OCI-LY3 (cell line): ENCODE results near the gene SLC12A6.
"Not testable (repeated sequence)": the region's sequence is repeated elsewhere in the genome, so short reads cannot be mapped to it uniquely, and the experiment has no call there.

ENCODE experiments used
- H2AFZ ChIP-seq: fragments of 200-600, 300-600 bp; shearing (Covaris generic); 2 replicates; pipeline ENCODE4 v1.6.0; 2014; ENCODE audit warnings: antibody characterized with exemption, low read depth, low read length
- H3K27ac ChIP-seq: fragments of 200-600, 300-600 bp; sonication (generic); 2 replicates; pipeline ENCODE4 v1.5.1; 2014; ENCODE audit warnings: mild to moderate bottlenecking, low read length, moderate library complexity, mixed read lengths
- H3K27me3 ChIP-seq: fragments of 200-600, 300-600 bp; sonication (generic); 2 replicates; pipeline ENCODE4 v1.6.1; 2014; ENCODE audit warnings: low read depth, low read length, mixed read lengths
- H3K36me3 ChIP-seq: fragments of 200-600, 300-600 bp; sonication (generic); replicated peaks from 2 replicates; pipeline ENCODE3; 2014; ENCODE audit warnings: low read depth, low read length, mixed read lengths
- H3K4me1 ChIP-seq: fragments of 300-600, 200-600 bp; sonication (generic); 2 replicates; pipeline ENCODE4 v1.6.1; 2014; ENCODE audit warnings: low read length, mixed read lengths
- H3K4me2 ChIP-seq: fragments of 200-600, 300-600 bp; sonication (generic); 2 replicates; pipeline ENCODE4 v1.6.1; 2014; ENCODE audit warnings: low read length, mixed read lengths
- H3K4me3 ChIP-seq: fragments of 300-600, 200-600 bp; sonication (generic); 2 replicates; pipeline ENCODE4 v1.5.1; 2014; ENCODE audit warnings: antibody characterized with exemption, mild to moderate bottlenecking, low read length, moderate library complexity
- H3K79me2 ChIP-seq: fragments of 300-600, 200-600 bp; shearing (Covaris generic); 2 replicates; pipeline ENCODE4 v1.6.1; 2014; ENCODE audit warnings: mild to moderate bottlenecking, low read length, mixed read lengths
- H3K9ac ChIP-seq: fragments of 300-600, 200-600 bp; shearing (Covaris generic); 2 replicates; pipeline ENCODE4 v1.6.0; 2014; ENCODE audit warnings: mild to moderate bottlenecking, low read length, moderate library complexity
- H3K9me3 ChIP-seq: fragments of 200-600, 300-600 bp; shearing (Covaris generic); 2 replicates; pipeline ENCODE4 v1.6.1; 2014; ENCODE audit warnings: low read length, mixed read lengths; ENCODE audit not compliant: insufficient read depth
- H4K20me1 ChIP-seq: fragments of 200-600, 300-600 bp; sonication (generic); 2 replicates; pipeline ENCODE4 v1.6.1; 2016; ENCODE audit warnings: low read length, mixed read lengths; ENCODE audit not compliant: insufficient read depth
- CTCF ChIP-seq: fragments of 200-600, 300-600 bp; sonication (generic); IDR thresholded peaks from 2 replicates; pipeline ENCODE4 v1.5.1; 2014; ENCODE audit warnings: antibody characterized with exemption, low read length, low read depth
- EZH2phosphoT487 ChIP-seq: fragments of 200-600 bp; shearing (Covaris generic); IDR thresholded peaks from 2 replicates; pipeline ENCODE4 v1.6.1; 2018; ENCODE audit warnings: antibody characterized with exemption, mixed run types, low read depth

The SLC12A6 gene

GRCh38 chr15:34349769-34350168 lies 12.2 kb upstream of the SLC12A6 start:
- Histone ChIP-seq H3K9ac (no peak overlapping the region), H3K4me3 (no peak overlapping the region), H3K36me3 (peaks cover 5% of the 10 kb centered on the region), H4K20me1 (no peaks in the 10 kb centered on the region), H3K4me1 (no peaks in the 10 kb centered on the region), H3K79me2 (no peaks in the 10 kb centered on the region), H2AFZ (no peak overlapping the region), H3K27me3 (no peaks in the 10 kb centered on the region), H3K9me3 (no peaks in the 10 kb centered on the region), H3K27ac (no peak overlapping the region), H3K4me2 (no peak overlapping the region)
- no peak for TF ChIP-seq CTCF
- no peak for TF ChIP-seq EZH2phosphoT487

GRCh38 chr15:34348735-34349300 lies 11.2 kb upstream of the SLC12A6 start:
- Histone ChIP-seq H3K4me1 (no peaks in the 10 kb centered on the region), H3K79me2 (no peaks in the 10 kb centered on the region), H3K36me3 (no peaks in the 10 kb centered on the region), H3K9ac (no peak overlapping the region), H3K27ac (no peak overlapping the region), H3K9me3 (no peaks in the 10 kb centered on the region), H2AFZ (no peak overlapping the region), H4K20me1 (no peaks in the 10 kb centered on the region), H3K4me2 (no peak overlapping the region), H3K27me3 (no peaks in the 10 kb centered on the region), H3K4me3 (no peak overlapping the region)
- no peak for TF ChIP-seq CTCF
- no peak for TF ChIP-seq EZH2phosphoT487

GRCh38 chr15:34347951-34348638 lies 10.5 kb upstream of the SLC12A6 start:
- TF ChIP-seq CTCF (no peak), EZH2phosphoT487 (no peak)
- Histone ChIP-seq H3K4me3 (no peak overlapping the region), H3K4me2 (no peak overlapping the region), H3K79me2 (no peaks in the 10 kb centered on the region), H2AFZ (no peak overlapping the region), H3K36me3 (no peaks in the 10 kb centered on the region), H3K9me3 (no peaks in the 10 kb centered on the region), H3K27ac (no peak overlapping the region), H4K20me1 (no peaks in the 10 kb centered on the region), H3K9ac (no peak overlapping the region), H3K4me1 (peaks cover 4% of the 10 kb centered on the region; the same call in 1 of the 2 replicates), H3K27me3 (no peaks in the 10 kb centered on the region)

- peaks cover 21% of the 10 kb centered on the region for H3K79me2 ChIP-seq
- H3K4me1 ChIP-seq: peaks cover 9% of the 10 kb centered on the region; the same call in 1 of the 2 replicates
- no peaks in the 10 kb centered on the region for H3K9me3 ChIP-seq
- no peaks in the 10 kb centered on the region for H4K20me1 ChIP-seq
- H3K27ac ChIP-seq: peak within 1 kb of the TSS; percentile 72
- H3K27me3 ChIP-seq: no peaks in the 10 kb centered on the region
- H3K4me2 ChIP-seq: peak within 1 kb of the TSS; percentile 21
- TF ChIP-seq EZH2phosphoT487 (no peak), CTCF (peak; percentile 84)
- H3K4me3 ChIP-seq: peak within 1 kb of the TSS; percentile 82
- peak within 1 kb of the TSS; percentile 80 for H3K9ac ChIP-seq
- peak within 1 kb of the TSS; percentile 87 for H2AFZ ChIP-seq
- peaks cover 21% of the 10 kb centered on the region for H3K36me3 ChIP-seq
Measured at GRCh38 chr15:34342737-34343575, 5.4 kb upstream of the SLC12A6 start, which contains the start of the genes NOP10 and NUTM1. Gene NOP10, minus strand, starts transcription at chr15:34343136. Its CDS starts 63 bp downstream, at chr15:34343073. Gene NUTM1, plus strand, starts transcription at chr15:34343315. Its CDS starts 382 bp downstream, at chr15:34343697.

- H2AFZ ChIP-seq, H3K27me3 ChIP-seq, H3K9me3 ChIP-seq, H4K20me1 ChIP-seq, H3K4me1 ChIP-seq: not testable (repeated sequence)
- H3K4me3 ChIP-seq: peak overlapping the region; percentile 82
- H3K27ac ChIP-seq: peak overlapping the region; percentile 72
- H3K4me2 ChIP-seq: peak overlapping the region; percentile 21
- peak overlapping the region; percentile 80 for H3K9ac ChIP-seq
- peaks cover 21% of the 10 kb centered on the region for H3K79me2 ChIP-seq
- peaks cover 21% of the 10 kb centered on the region for H3K36me3 ChIP-seq
Measured at GRCh38 chr15:34342213-34342736, 4.7 kb upstream of the SLC12A6 start.
